CD4-positive, CD25-positive, alpha-beta regulatory T cell (primary cell): ENCODE data around the gene COL4A2. TPM values are rescaled to one million over a fixed set of nuclear protein-coding genes. Genes with fewer than 3 reads are reported as not detected.

ENCODE experiments used
- ATAC-seq, 2 donors: fragments of 150-1000 bp; cut with Tn5 transposase; one replicate each; pipeline ENCODE4 v1.10.0; 2021; ENCODE audit warnings: low read depth in 2 of 2, moderate number of reproducible peaks in 2 of 2, moderate library complexity in 1 of 2
- DNase-seq, 3 donors: peaks; one replicate each; pipeline versions ENCODE4 v3.0.0 to v3.0.0-alpha.2; 2012 to 2022; ENCODE audit warnings: mixed read lengths in 1 of 3
- H3K27ac ChIP-seq: one replicate; pipeline ENCODE4 v1.7.0; 2013; ENCODE audit warnings: mild to moderate bottlenecking, low read length; ENCODE audit not compliant: insufficient read depth, poor library complexity, severe bottlenecking
- H3K27me3 ChIP-seq: one replicate; pipeline ENCODE4 v1.7.0; 2013; ENCODE audit warnings: low read length; ENCODE audit not compliant: control insufficient read depth, insufficient read depth
- H3K36me3 ChIP-seq: one replicate; pipeline ENCODE4 v1.7.0; 2013; ENCODE audit warnings: mild to moderate bottlenecking, low read length, moderate library complexity; ENCODE audit not compliant: control insufficient read depth, insufficient read depth
- H3K4me1 ChIP-seq: 2 replicates; pipeline ENCODE4 v1.7.0; 2013; ENCODE audit warnings: mild to moderate bottlenecking, low read length; ENCODE audit not compliant: insufficient read depth, control insufficient read depth, poor library complexity, severe bottlenecking
- H3K4me3 ChIP-seq: one replicate; pipeline ENCODE4 v1.7.0; 2013; ENCODE audit warnings: low read depth, mild to moderate bottlenecking, low read length, moderate library complexity
- H3K9me3 ChIP-seq, 2 experiments: 1 replicate in 1 of 2; 2 replicates in 1 of 2; pipeline ENCODE4 v1.7.0; 2013; ENCODE audit warnings: low read length in 2 of 2, mild to moderate bottlenecking in 1 of 2, moderate library complexity in 1 of 2; ENCODE audit not compliant: control insufficient read depth in 2 of 2
- H3K27ac Mint-ChIP-seq, 3 donors: one replicate each; pipeline ENCODE4 v1.8.0; 2020 to 2022; ENCODE audit warnings: mild to moderate bottlenecking in 3 of 3, mixed read lengths in 3 of 3, moderate library complexity in 2 of 3
- H3K27me3 Mint-ChIP-seq: one replicate; pipeline ENCODE4 v1.8.0; 2022; ENCODE audit warnings: mild to moderate bottlenecking, mixed read lengths
- H3K36me3 Mint-ChIP-seq: one replicate; pipeline ENCODE4 v1.8.0; 2020; ENCODE audit warnings: mixed read lengths
- H3K4me1 Mint-ChIP-seq, 4 donors: one replicate each; pipeline ENCODE4 v1.8.0; 2020 to 2022; ENCODE audit warnings: mixed read lengths in 4 of 4, mild to moderate bottlenecking in 1 of 4
- H3K4me3 Mint-ChIP-seq, 4 donors: one replicate each; pipeline ENCODE4 v1.8.0; 2020 to 2022; ENCODE audit warnings: mild to moderate bottlenecking in 4 of 4, mixed read lengths in 4 of 4, moderate library complexity in 3 of 4
- H3K9me3 Mint-ChIP-seq, 7 donors: one replicate each; pipeline ENCODE4 v1.8.0; 2020 to 2022; ENCODE audit warnings: mixed read lengths in 7 of 7, mild to moderate bottlenecking in 3 of 7, moderate library complexity in 2 of 7
- polyA plus RNA-seq, 4 donors: library from polyadenylated mRNA; unstranded; fragments of 300-500 nt; fragmentation: Illumina TruSeq; gene quantifications; one replicate each; pipeline ENCODE4 v1.2.3, GENCODE V29; 2021
- total RNA-seq: library from RNA; stranded (reverse); gene quantifications from one replicate; pipeline ENCODE4 v1.2.3, GENCODE V29; 2022

COL4A2 gene
- total and polyA plus RNA-seq, 5 donors from 2014 or later: not detected

DNA sequence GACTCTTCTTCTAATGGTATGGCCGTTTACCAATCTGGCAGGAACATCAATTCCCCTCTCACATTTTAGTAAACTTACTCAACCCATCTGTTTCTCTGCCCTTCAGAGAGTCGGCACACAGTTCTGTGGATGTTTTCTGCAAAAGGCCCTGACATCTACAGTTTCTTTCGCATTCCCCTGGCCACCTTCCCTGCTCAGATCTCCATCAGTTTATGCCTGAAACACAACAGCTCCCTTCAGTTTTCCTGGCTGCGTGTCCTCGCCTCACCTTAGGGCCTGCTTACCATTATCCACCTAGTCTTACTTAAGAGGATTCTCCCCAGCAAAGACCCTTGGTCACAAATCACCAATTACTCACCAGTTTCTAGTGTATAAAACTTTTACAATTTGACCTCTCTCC lies 25.3 kb upstream of the COL4A2 start:
- ATAC-seq: no peak
- Mint-ChIP-seq H3K36me3 (no peaks in the 10 kb centered on the region), H3K27me3 (peaks cover 10% of the 10 kb centered on the region), H3K27ac (no peak overlapping the region), H3K4me1 (no peaks in the 10 kb centered on the region), H3K9me3 (no peaks in the 10 kb centered on the region), H3K4me3 (no peak overlapping the region)
- Histone ChIP-seq H3K4me1 (no peaks in the 10 kb centered on the region), H3K36me3 (no peaks in the 10 kb centered on the region), H3K4me3 (no peak overlapping the region), H3K27me3 (no peaks in the 10 kb centered on the region), H3K27ac (no peak overlapping the region), H3K9me3 (no peaks in the 10 kb centered on the region)
- DNase-seq: no peak

DNA sequence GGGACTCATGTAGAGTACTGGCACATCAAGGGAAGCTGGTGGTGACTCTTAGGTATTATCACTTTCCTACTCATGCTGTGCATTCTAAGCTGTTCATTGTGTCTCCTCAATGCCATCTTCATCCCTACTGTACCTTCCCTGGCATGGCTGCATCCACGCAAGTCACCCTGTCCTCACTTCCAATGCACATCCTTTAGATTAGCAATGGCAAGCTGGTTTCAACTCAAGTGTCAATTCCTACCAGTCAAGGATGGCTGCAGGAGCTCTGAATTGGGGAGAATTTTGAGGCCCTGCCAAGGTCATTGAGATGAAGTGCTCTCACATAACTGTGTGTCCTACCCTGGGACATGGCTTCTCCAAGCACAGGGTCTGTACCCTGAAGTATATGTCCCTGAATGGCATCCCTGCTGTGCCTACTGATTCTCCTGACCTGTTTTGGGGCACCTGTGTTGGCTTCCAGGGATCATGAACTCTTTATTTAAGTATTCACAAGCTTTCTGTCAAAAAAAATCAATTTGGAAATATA lies 24.7 kb upstream of the COL4A2 start:
- no peak overlapping the region for H3K4me3 ChIP-seq
- H3K27me3 ChIP-seq: no peaks in the 10 kb centered on the region
- Mint-ChIP-seq H3K9me3 (no peaks in the 10 kb centered on the region), H3K4me3 (no peak overlapping the region), H3K27me3 (peaks cover 10% of the 10 kb centered on the region), H3K27ac (no peak overlapping the region), H3K4me1 (no peaks in the 10 kb centered on the region), H3K36me3 (no peaks in the 10 kb centered on the region)
- no peaks in the 10 kb centered on the region for H3K36me3 ChIP-seq
- H3K27ac ChIP-seq: no peak overlapping the region
- no peaks in the 10 kb centered on the region for H3K4me1 ChIP-seq
- DNase-seq: no peak
- ATAC-seq: no peak
- H3K9me3 ChIP-seq: no peaks in the 10 kb centered on the region

DNA sequence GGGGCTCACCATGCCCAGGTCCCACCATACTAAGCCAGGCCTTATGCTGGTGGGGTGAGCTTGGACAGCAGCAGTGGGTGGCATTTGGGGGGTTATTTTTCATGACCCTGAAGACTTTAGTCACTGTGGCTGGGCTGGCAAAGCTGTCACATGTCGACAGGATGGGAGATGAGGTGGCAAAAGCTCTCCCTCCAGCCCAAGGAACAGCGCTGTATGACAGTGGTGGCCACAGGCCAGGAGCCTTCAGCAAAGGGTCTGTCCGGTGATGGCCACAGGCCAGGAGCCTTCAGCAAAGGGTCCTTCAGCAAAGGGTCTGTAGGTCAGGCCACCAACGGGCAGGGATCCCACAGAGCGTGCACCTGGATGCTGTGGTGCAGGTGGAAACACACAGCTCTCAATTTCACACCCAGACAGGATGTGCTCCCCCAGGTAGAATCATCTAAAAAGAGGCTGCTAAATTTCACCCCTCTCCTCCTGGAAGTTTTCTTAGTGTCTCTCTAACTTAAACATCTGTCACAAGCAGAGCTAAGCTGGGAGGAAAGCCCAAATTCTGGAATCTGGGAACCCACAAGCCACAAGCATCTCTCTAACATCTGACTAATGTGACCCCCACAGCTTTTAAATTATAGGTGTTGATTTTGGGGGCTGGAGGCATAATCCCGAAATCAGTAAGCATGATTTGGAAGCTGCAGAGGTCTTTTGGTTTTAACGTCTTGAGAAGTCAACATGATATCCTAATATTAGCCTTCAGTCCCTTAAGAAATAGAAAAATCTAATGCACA lies 23.2 kb upstream of the COL4A2 start:
- DNase-seq: no peak
- no peak overlapping the region for H3K27ac ChIP-seq
- Mint-ChIP-seq H3K27ac (no peak overlapping the region), H3K36me3 (no peaks in the 10 kb centered on the region), H3K4me3 (no peak overlapping the region), H3K9me3 (no peaks in the 10 kb centered on the region), H3K4me1 (no peaks in the 10 kb centered on the region), H3K27me3 (peaks cover 10% of the 10 kb centered on the region)
- H3K27me3 ChIP-seq: no peaks in the 10 kb centered on the region
- H3K4me1 ChIP-seq: no peaks in the 10 kb centered on the region
- no peak for ATAC-seq
- no peak overlapping the region for H3K4me3 ChIP-seq
- no peaks in the 10 kb centered on the region for H3K9me3 ChIP-seq
- no peaks in the 10 kb centered on the region for H3K36me3 ChIP-seq

DNA sequence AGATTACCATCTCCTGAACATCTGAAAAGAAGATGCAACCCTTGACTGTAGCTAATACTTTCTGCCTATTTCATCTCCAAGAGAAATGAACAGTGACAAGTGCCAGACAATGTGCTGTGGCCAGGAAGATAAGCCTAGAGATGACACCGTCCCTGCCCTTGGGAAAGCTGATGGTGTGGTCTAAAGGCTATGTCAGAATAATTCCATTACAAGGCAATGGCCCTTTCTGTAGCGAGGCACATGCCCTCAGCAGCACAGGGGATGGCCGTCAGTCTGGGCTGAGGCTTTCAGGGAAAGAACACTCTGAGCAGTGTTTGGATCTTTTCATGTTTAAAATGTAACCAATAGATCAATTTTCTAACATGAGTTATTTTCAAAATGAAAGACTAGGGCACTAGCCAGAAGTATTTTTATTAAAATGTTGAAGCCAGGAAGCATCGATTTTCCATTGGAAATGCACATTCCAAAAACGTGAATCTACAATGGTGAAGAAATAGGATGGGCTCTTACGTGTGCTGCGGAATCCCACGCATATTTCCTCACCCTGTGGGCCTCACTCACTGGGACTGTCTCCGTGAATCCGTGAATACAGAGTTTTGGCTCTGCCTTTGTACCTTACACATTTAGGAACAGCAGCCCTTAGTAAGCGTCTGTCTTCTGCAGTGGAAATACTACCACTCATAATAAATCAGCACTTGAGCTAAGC lies 22.2 kb upstream of the COL4A2 start:
- H3K4me1 ChIP-seq: no peaks in the 10 kb centered on the region
- Mint-ChIP-seq H3K4me3 (no peak overlapping the region), H3K4me1 (no peaks in the 10 kb centered on the region), H3K36me3 (no peaks in the 10 kb centered on the region), H3K27me3 (peaks cover 10% of the 10 kb centered on the region), H3K27ac (no peak overlapping the region), H3K9me3 (no peaks in the 10 kb centered on the region)
- H3K36me3 ChIP-seq: no peaks in the 10 kb centered on the region
- DNase-seq (no peak), ATAC-seq (no peak)
- no peaks in the 10 kb centered on the region for H3K27me3 ChIP-seq
- no peak overlapping the region for H3K4me3 ChIP-seq
- H3K9me3 ChIP-seq: no peaks in the 10 kb centered on the region
- H3K27ac ChIP-seq: no peak overlapping the region

DNA sequence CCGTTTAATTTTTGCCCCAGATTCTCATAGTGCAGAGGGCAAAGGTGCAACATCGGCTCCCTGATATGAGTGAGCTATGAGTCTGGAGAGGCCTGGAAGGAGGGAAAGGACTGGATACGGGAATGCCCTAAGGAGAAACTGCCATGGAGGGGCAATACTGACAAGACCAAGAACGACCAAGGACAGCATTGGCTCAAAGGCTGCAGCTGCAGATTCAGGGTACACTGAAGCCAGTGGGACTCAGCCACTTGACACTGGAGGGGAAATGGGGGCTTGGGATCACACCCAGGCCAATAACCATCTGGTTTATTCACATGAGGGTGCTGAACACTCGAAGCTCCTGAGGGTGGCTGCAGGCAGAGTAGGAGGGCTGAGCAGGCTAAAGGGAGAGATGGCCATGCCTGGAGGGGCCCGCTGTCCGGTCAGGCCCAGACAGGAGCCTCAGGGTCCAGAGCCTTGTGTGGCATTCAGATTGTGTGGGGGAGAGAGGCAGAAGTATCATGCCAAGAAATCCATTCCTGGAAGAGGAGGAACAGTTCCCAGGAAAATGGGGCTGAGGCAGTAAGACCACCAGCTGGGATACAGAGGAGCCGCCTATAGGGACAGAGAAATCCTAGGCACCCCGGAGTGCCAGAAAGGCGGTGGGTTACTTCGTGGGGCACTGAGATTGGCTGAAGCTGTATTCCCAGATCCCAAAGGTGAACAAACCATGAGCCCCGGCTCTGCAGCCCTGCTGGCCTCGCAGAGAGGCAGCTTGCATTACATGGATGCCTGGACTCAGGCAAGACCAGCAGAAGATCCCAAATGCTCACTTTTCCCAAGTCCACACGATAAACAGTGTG lies 20.9 kb upstream of the COL4A2 start:
- H3K36me3 Mint-ChIP-seq: no peaks in the 10 kb centered on the region
- Histone ChIP-seq H3K27me3 (no peaks in the 10 kb centered on the region), H3K4me3 (no peak overlapping the region), H3K9me3 (no peaks in the 10 kb centered on the region), H3K4me1 (no peaks in the 10 kb centered on the region), H3K36me3 (no peaks in the 10 kb centered on the region), H3K27ac (no peak overlapping the region)
- peaks cover 0 to 2% (median 0%) of the 10 kb centered on the region in 7 donors for H3K9me3 Mint-ChIP-seq
- ATAC-seq (no peak), DNase-seq (no peak)
- H3K27ac Mint-ChIP-seq: no peak overlapping the region
- no peak overlapping the region for H3K4me3 Mint-ChIP-seq
- peaks cover 10% of the 10 kb centered on the region for H3K27me3 Mint-ChIP-seq
- H3K4me1 Mint-ChIP-seq: no peaks in the 10 kb centered on the region

DNA sequence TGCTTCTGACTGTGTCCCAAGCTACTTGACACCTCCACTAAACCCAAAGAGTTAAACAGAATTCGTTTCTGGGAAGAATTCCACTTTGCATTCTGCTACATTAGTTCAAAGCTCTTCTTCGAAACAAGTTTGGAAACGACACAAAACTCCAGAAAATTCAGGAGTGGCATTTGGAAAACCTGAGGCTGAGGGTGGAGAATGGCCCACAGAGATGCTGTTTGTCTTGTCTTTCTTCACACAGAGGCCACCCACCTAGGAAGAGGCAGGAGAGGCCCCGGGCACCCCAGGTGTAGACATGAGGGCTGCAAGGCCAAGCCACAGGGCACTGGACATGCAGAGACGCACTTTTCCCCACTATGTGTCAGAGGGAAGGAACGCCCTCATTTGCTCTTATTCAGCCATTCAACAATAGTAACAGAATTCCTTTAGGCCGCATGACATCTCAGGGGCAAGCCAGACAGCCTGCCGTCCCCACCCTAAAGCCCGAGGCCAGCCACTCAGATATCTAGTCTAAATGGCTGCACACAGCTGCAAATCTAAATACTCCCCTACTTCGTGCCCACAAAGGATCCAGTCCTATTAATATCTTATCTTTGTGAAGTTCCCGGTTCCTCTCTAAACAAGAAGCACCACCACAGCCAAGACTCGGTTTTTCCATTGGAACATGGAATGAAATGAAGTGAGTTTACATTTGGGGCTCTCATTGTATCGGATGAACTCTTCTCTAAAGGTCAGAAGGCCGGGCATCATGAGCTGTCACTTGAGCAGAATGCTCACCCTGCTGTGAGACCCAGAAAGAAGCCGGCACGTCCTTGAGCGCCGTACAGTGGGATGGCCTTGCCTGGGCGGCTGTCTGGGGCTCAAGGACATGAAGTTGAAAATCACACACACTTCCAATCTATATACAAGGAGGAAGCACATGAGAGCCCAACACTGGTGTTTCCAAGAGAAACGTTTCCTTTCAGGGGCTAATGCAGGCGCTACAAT lies 20.0 kb upstream of the COL4A2 start:
- Histone ChIP-seq H3K27ac (no peak overlapping the region), H3K4me3 (no peak overlapping the region), H3K4me1 (no peaks in the 10 kb centered on the region), H3K9me3 (no peaks in the 10 kb centered on the region), H3K36me3 (no peaks in the 10 kb centered on the region), H3K27me3 (no peaks in the 10 kb centered on the region)
- Mint-ChIP-seq H3K4me3 (no peak overlapping the region), H3K27me3 (peaks cover 10% of the 10 kb centered on the region), H3K36me3 (no peaks in the 10 kb centered on the region), H3K9me3 (peaks cover 0 to 2% (median 0%) of the 10 kb centered on the region in 7 donors), H3K4me1 (no peaks in the 10 kb centered on the region), H3K27ac (no peak overlapping the region)
- DNase-seq: no peak
- no peak for ATAC-seq

DNA sequence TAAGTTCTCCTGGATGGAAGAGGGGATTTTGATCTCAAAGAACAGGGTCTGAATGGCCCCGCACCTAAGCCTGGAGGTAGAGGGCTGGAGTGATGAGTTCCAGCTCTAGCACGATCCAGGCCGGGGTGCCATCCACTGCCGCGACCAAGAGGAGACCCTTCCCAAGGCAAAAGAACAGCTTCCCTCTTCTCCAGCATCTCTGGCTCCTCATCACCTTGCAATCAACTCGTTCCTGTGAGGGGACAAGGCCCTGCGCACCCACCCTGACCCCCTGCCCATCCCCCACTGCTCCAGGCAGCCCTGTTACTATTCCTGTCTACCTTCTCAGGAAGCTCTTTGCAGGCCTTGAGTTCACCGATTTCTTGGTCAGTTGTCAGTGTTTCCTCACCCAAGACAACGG lies 17.9 kb upstream of the COL4A2 start:
- Mint-ChIP-seq H3K36me3 (no peaks in the 10 kb centered on the region), H3K27ac (no peak overlapping the region), H3K9me3 (peaks cover 0 to 4% (median 0%) of the 10 kb centered on the region in 7 donors), H3K4me1 (no peaks in the 10 kb centered on the region), H3K4me3 (no peak overlapping the region), H3K27me3 (peaks cover 4% of the 10 kb centered on the region)
- H3K9me3 ChIP-seq: no peaks in the 10 kb centered on the region
- H3K27ac ChIP-seq: no peak overlapping the region
- no peaks in the 10 kb centered on the region for H3K4me1 ChIP-seq
- ATAC-seq (no peak), DNase-seq (no peak)
- no peaks in the 10 kb centered on the region for H3K27me3 ChIP-seq
- no peak overlapping the region for H3K4me3 ChIP-seq
- no peaks in the 10 kb centered on the region for H3K36me3 ChIP-seq
